Activated naive CD8-positive, alpha-beta T cell treated with anti-CD3 and anti-CD28 coated beads, Interleukin-2, amount 50 U/mL, for 16 hours (primary cell): ENCODE data around the gene NODAL.
A peak's percentile ranks its signal among the peaks of the same experiment; 100 is the strongest.

Experiments used
- DNase-seq: peaks from one replicate; pipeline ENCODE4 v3.0.0-alpha.2; 2020; ENCODE audit warnings: low read depth, low spot score

Gene NODAL

DNA sequence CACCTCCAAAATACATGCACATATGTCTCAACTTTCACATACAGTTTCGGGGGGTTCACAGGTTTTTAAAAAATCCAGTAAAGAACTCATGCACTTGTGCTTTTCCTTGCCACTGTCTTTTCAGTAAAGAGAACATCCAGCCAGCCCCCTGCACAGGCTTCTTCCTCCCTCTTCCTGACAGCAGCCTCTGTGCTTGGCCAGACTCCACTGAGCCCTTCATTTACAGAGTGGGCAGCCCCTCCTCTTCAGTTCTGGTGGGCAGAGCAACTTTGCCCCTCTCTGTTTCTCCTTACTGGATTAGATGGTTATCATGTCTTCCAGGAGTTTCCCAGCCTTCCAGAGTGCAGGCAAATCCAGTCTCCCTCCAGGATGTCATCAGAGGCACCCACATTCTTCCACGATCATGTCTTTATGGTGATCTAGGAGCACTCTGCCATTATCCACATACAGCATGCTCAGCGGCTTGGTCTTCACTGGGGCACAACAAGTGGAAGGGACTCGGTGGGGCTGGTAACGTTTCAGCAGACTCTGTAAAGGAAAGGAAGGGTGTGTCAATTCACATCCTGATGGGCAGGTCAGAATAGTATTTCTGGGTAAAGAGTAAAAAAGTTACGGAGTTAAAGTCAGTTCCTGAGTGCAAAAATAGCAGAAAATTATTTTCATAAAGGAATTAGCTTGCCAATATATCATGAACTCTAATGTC, 8.8 kb downstream of the NODAL start:
- DNase-seq, result no peak

- no peak for DNase-seq
Observed at GRCh38 chr10:70432101-70432500, 9.4 kb downstream of the NODAL start.

DNA sequence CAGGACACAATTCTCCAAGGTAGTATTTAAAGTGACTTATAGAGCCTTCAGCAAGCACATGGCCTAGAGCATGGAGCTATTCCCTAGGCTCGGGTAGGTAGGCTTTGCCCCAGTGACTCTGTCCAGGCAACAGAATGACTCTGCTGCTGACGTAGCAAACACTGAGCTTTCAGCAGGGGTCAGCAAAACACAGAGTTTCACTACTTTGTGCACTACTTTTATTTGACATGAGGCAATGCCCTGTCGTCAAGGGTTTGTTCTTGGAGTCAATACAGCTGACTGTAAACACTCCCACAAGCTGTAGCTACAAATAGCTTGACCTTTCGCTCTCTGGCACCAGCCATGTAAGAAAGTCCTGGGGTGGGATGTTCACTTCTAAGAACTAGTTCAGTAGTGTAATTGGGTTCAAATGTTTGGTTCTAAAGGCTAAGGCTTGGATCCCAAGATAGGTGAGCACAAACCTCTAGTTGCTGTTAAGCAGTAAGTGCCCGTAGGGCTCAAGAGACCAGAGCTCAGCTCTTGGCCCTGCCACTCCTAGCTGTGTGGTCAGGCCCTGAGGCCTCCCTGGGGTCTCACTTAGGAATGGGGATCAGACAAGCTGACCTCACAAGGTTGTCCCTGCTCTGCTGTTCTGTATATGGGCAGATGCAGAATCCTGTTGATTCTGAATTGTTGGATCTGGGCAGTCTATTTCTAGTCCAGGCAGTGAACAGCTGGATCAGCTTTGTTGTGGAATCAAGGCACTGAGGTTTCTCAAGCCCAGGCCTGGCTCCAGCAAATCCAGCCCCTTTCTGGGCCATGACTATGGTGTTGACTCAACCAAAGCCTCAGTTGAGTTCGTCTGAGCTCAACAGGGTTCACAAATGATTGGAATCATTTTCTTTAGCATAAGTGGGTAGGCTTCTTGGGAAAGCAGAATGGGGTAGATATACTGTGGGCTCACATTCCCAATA, 10.7 kb downstream of the NODAL start:
- DNase-seq, result no peak

- DNase-seq, result no peak
Observed at GRCh38 chr10:70426823-70427222, 14.7 kb downstream of the NODAL start.

GRCh38 chr10:70425096-70425495, 16.4 kb downstream of the NODAL start:
- no peak for DNase-seq

- no peak for DNase-seq
Observed at GRCh38 chr10:70424320-70424719, 17.2 kb downstream of the NODAL start.

DNA sequence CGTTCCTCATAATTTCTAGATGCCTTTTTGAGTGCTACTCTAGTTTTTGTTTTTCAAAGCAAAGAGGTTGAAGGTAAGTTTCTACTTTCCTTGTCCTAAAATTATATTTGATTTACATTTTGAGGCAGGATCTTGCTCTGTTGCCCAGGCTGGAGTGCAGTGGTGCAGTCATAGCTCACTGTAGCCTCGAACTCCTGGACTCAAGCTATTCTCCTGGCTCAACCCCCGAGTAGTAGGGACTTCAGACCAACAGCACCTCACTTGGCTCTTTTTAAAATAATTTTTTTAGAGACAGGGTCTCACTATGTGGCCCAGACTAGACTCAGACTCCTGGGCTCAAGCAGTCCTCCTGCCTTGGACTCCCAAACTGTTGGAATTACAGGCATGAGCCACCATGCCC, 22.8 kb downstream of the NODAL start:
- DNase-seq, result no peak

DNA sequence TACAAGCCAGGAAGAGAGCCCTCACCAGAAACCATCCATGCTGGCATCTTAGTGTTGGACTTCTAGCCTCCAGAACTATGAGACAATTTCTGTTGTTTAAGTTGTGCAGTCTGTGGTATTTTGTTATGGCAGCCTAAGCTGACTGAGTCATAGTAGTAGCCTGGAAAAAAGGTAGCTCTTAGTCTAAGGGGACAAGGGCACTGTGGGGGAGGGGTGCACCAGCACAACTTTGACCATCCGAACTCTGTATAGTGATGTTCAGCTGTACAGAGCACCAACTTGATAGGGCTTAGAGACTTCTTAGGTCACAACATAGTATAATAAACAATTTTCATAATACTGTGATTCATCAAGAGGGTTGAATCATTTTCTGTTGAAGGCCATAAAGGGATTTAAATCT, 23.3 kb downstream of the NODAL start:
- DNase-seq, result no peak

- DNase-seq, result no peak
Observed at GRCh38 chr10:70417568-70417967, 23.9 kb downstream of the NODAL start.

DNA sequence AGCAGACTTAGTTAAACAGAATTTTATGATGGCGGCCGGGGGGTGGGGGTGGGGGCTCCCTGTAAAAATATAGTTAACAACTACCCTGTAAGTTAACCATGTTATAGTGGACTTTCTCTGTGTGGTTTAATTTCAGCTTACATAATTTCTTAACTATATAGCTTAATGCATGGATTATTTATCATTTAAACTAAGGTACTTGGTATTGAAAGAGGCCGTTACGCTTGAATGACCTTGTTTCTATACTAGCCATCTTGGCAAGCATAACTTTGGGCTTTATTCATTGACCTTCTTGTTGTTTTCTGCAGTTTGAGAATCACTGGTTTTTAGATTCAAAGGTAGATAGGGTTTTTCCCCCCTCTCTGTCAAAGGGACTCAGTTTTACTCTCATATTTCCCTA, 29.1 kb downstream of the NODAL start:
- no peak for DNase-seq

DNA sequence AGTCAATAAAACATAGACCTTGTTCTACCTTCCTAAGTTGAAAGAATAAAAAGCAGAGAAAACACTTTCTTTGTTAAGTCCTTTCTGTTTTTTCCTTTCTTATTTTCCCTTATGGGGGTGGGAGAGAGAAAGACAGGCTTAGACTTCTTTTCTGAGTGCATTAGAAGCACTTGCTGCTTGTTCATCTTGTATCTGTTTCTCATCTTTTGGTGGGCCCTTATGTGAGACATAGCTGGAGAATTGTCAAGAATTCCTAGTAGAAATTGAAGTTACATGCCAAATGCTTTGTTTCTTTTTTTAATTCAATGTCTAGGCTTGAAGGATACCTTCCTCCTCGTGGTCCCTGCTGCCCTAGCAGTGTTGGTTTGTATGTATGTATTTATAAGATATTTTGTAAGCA, 30.9 kb downstream of the NODAL start:
- no peak for DNase-seq

DNA sequence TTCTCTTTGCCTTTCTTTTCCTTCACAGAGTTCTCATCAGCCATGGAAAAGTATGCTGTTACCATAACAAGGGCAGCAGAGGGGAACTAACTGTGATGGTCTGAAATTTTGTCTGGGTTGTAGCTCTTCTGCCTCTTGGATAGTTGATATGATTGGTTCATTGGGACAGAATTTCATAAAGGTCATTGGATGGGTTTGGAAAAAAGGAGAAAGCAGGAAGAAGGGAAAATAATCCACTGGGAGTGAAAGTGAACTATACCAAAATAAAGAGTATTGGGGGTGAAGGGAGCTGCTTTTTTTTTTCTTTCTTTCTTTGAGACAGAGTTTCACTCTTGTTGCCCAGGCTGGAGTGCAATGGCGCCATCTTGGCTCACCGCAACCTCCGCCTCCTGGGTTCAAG, 31.7 kb downstream of the NODAL start:
- no peak for DNase-seq

DNA sequence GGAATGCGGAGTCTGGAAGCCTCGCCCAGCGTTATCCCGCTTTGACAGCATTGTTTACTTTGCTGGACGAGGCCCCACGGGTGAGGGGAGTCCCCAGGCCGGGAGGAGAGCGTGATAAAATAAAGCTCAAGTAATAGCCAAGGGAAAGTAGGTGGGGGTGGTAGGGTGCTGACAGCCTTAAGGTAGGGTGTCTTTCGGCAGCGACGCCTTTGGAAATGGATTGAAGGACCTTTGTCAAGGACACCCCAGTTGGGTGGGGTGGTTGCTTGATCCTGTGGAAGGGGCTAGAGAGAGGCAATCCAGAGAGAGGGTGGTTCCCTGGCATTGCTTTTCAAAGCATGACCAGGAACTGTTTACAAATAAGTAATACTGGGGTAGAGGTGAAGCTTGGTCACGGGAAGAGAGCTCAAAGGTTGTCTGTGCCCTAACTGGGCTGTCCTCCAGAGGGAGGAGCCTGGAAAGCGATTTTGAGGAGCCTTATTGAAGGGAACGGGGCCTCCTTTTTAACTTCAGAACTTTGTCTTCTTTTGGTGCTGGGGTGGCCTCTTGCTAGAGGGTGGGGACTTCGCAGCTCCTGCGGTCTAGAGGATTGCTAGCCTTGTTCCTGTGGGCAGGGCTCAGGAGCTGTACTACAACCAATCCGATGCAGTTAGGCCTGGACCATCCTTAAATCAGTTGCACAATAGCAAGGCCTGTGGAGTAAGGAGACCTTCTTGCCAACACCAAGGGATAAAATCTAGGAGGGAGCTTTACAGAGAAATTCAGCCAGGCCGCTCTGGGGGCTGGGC, 36.2 kb downstream of the NODAL start:
- no peak for DNase-seq

DNA sequence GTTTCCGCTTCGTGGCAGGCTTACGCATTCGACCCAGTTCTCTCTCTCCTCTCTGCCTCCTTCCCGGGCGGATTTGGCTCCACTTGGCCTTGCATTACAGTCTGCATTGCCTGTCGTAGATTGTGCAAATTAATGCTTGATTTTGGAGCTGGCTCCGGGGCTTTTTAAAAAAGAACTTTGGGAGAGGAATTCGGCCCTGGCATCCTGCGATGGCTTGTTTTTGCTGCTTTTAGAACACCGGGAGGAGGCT, 36.8 kb downstream of the NODAL start:
- DNase-seq, result no peak

- DNase-seq, result peak; percentile 96
Observed at GRCh38 chr10:70404036-70404786, 37.3 kb downstream of the NODAL start, which contains the start of gene EIF4EBP2. Gene EIF4EBP2, plus strand, starts transcription at chr10:70404145. Its CDS starts 257 bp downstream, at chr10:70404402.

DNA sequence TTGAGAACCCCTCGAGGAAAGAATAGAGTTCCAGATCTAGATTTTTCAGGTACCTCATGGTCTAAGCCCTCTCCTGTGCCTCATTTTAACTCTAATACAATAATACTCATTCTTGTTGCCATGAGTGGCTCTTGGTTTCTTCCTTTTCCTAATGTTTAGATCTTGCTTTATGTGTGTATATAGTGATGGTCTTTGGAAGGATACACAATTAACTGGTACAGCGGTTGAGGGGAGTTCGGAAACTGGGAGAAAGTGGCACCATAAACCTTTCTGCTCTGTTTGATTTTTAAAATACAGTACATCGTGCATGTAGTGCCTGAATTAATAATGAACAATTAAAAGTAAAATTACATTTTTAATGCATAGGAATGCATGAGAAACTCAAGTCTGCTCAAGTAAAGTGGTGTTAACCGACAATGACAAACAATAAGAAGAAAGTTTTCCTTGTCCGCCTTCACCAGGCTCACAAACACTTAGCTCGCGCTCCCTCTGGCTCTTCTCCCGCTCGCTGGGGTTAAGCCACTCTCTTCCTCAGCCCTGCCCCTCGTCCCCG, 37.9 kb downstream of the NODAL start:
- DNase-seq, result no peak

GRCh38 chr10:70399177-70399576, 42.3 kb downstream of the NODAL start:
- no peak for DNase-seq

DNA sequence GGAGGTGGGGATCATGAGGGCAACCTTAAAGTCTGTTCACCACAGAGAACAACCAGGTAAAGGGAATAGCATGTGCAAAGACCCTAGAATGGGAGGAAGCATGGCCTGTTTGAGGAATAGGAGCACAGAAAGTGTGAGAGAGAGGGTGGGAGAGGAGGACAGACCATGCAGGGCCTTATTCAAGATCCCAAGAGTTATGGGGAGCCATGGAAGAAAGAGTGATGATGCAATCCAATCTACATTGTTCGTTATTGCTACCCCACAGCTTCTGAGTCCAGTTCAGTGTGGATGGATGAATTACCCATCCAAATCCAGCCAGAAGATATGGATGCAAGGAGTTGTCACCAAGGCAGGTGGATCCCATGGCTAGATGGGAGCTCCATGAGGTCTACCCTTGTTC, 45.3 kb downstream of the NODAL start:
- no peak for DNase-seq

DNA sequence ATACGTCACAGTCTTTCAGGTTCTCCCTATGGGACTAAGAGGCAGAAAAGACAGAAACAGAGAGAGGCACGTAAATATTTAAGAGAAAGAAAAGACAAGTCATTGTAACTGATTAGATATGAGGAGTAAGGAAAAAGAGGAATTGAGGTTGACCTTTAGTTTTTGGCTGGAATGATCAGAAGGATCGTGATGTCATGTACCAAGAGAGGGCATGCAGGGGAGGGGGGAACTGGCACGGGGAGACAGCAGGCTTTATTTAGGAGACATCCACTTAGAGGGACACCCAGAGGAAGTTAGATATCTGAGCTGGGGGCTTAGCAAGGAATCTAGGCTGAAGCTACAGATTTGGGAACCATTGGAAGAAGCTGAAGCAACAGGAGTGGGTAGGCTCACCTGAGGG, 49.8 kb downstream of the NODAL start:
- DNase-seq, result no peak
